Measurements from ENCODE around the gene NRCAM.

GRCh38 chr7:108497082-108497725, 41.0 kb upstream of the NRCAM start:
- TF ChIP-seq POU6F1 (CRISPR knock-in tag; IDR thresholded peaks at IDR 0.05; ENCODE audit: borderline replicate concordance, low read depth) (no peak), CREB5 (CRISPR knock-in tag; IDR thresholded peaks at IDR 0.05; ENCODE audit: low read depth) (no peak), ZNF70 (CRISPR knock-in tag; IDR thresholded peaks at IDR 0.05) (no peak), PATZ1 (CRISPR knock-in tag; IDR thresholded peaks at IDR 0.05; ENCODE audit: borderline replicate concordance) (no peak), TCF4 (CRISPR knock-in tag; IDR thresholded peaks at IDR 0.05; ENCODE audit: borderline replicate concordance) (no peak), ARNTL (CRISPR knock-in tag; IDR thresholded peaks at IDR 0.05; ENCODE audit: borderline replicate concordance, low read depth) (no peak), ZNF8 (CRISPR knock-in tag; IDR thresholded peaks at IDR 0.05) (no peak), ISL1 (CRISPR knock-in tag; IDR thresholded peaks at IDR 0.05) (no peak), GLIS3 (CRISPR knock-in tag; IDR thresholded peaks at IDR 0.05) (no peak), ZNF565 (CRISPR knock-in tag; conservative IDR thresholded peaks at IDR 0.05; ENCODE audit: low read depth) (no peak), CSRNP3 (CRISPR knock-in tag; IDR thresholded peaks at IDR 0.05) (no peak), CSDC2 (CRISPR knock-in tag; IDR thresholded peaks at IDR 0.05) (no peak), ESRRG (CRISPR knock-in tag; IDR thresholded peaks at IDR 0.05) (no peak), RARB (CRISPR knock-in tag; IDR thresholded peaks at IDR 0.05) (no peak)
